ENCODE measurements around the gene CHAF1B. TPM values are rescaled to one million over a fixed set of nuclear protein-coding genes. Genes with fewer than 3 reads are reported as not detected.
A peak's percentile ranks its signal among the peaks of the same experiment; 100 is the strongest.

The CHAF1B gene
- total and polyA plus RNA-seq, 9 of the 15 experiments (the other 6 are each of a cell fraction or from before 2014, with no cell fraction given), result 7.5 to 36.8 (median 21.0) TPM

- TF ChIP-seq HNRNPK (IDR thresholded peaks at IDR 0.05; ENCODE audit: low read depth, low read length, poor library complexity, severe bottlenecking) (no peak), ZNF165 (CRISPR knock-in tag; IDR thresholded peaks at IDR 0.05; ENCODE audit: borderline replicate concordance) (no peak), CAMTA2 (CRISPR knock-in tag; conservative IDR thresholded peaks at IDR 0.05) (no peak), CTCF (IDR thresholded peaks at IDR 0.05 in 2 of 3, conservative IDR thresholded peaks at IDR 0.05 in 1 of 3; ENCODE audit: insufficient read depth in 2 of 3, low read depth in 1 of 3, low read length in 3 of 3) (no peak), GMEB1 (CRISPR knock-in tag; IDR thresholded peaks at IDR 0.05) (no peak), PRMT5 (CRISPR knock-in tag; IDR thresholded peaks at IDR 0.05) (no peak), SMARCC2 (IDR thresholded peaks at IDR 0.05; ENCODE audit: low read depth) (no peak; the same call in 1 of the 2 replicates), POLR2A (conservative IDR thresholded peaks at IDR 0.05) (peak; percentile 68), RNF219 (CRISPR knock-in tag; IDR thresholded peaks at IDR 0.05) (no peak), CBX2 (IDR thresholded peaks at IDR 0.05; ENCODE audit: insufficient read depth, low read length, poor library complexity, severe bottlenecking) (no peak), ZNF655 (CRISPR knock-in tag; IDR thresholded peaks at IDR 0.05) (no peak), NRF1 (conservative IDR thresholded peaks at IDR 0.05 in 1 of 2, IDR thresholded peaks at IDR 0.05 in 1 of 2) (peak; percentile 90 to 91), ZNF41 (CRISPR knock-in tag; conservative IDR thresholded peaks at IDR 0.05) (no peak), NKRF (IDR thresholded peaks at IDR 0.05; ENCODE audit: borderline replicate concordance) (no peak), ZNF644 (tag; IDR thresholded peaks at IDR 0.05; ENCODE audit: low read depth) (no peak), ZNF239 (CRISPR knock-in tag; IDR thresholded peaks at IDR 0.05) (no peak)
These were observed at the start of gene CHAF1B (continued) for GRCh38 chr21:36385233-36386030.
